ENCODE measurements around the gene RPL13. TPM values are rescaled to one million over a fixed set of nuclear protein-coding genes. Genes with fewer than 3 reads are reported as not detected.
A peak's percentile ranks its signal among the peaks of the same experiment; 100 is the strongest.

RPL13 gene
- total RNA-seq, 4 donors from 2014 or later = 3,190 to 3,814 (median 3,321) TPM

- no peaks in the 10 kb centered on the region for H3K9me3 ChIP-seq
- DNase-seq = no peak
- peaks cover 0 to 23% (median 12%) of the 10 kb centered on the region in 4 donors for H3K36me3 ChIP-seq
- intact Hi-C loops (cut with DNase I; ENCODE audit: low total_unique reads) = no loop called here
- no peaks in the 10 kb centered on the region for H3K27me3 ChIP-seq
- 73% methylated on average over 12 of the region's 12 CpGs; no CpG with 5 or more reads in 1 of the 2 donors for WGBS, 2 donors (ENCODE audit: low coverage in 1 of 2)
- H3K4me3 ChIP-seq = no peak overlapping the region
- TF ChIP-seq POLR2AphosphoS5 (IDR thresholded peaks at IDR 0.05) (no peak), POLR2A (IDR thresholded peaks at IDR 0.05) (no peak)
- TF ChIP-seq, protein P1, sequence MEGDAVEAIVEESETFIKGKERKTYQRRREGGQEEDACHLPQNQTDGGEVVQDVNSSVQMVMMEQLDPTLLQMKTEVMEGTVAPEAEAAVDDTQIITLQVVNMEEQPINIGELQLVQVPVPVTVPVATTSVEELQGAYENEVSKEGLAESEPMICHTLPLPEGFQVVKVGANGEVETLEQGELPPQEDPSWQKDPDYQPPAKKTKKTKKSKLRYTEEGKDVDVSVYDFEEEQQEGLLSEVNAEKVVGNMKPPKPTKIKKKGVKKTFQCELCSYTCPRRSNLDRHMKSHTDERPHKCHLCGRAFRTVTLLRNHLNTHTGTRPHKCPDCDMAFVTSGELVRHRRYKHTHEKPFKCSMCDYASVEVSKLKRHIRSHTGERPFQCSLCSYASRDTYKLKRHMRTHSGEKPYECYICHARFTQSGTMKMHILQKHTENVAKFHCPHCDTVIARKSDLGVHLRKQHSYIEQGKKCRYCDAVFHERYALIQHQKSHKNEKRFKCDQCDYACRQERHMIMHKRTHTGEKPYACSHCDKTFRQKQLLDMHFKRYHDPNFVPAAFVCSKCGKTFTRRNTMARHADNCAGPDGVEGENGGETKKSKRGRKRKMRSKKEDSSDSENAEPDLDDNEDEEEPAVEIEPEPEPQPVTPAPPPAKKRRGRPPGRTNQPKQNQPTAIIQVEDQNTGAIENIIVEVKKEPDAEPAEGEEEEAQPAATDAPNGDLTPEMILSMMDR (IDR thresholded peaks at IDR 0.05) = no peak
- in situ Hi-C loops (cut with MboI; ENCODE audit: low pct_ligation_motif_present in 1 of 4, low pct_unique_long_range_greater_than_20kb in 1 of 4, low sequenced_read_pairs in 3 of 4) = no loop called here
- H3K4me1 ChIP-seq = peaks cover 37 to 66% (median 54%) of the 10 kb centered on the region in 4 donors
- peak overlapping the region in 1 of 4 donors; percentile 99 for H3K27ac ChIP-seq
Measured at GRCh38 chr16:89562939-89563338, 2.5 kb downstream of the RPL13 start.

- WGBS, 2 donors (ENCODE audit: low coverage in 1 of 2) = 48% methylated on average over 12 of the region's 12 CpGs; no CpG with 5 or more reads in 1 of the 2 donors
- Histone ChIP-seq H3K4me1 (peaks cover 37 to 65% (median 52%) of the 10 kb centered on the region in 4 donors), H3K4me3 (no peak overlapping the region)
Measured at GRCh38 chr16:89563639-89564392, 3.3 kb downstream of the RPL13 start.

DNA sequence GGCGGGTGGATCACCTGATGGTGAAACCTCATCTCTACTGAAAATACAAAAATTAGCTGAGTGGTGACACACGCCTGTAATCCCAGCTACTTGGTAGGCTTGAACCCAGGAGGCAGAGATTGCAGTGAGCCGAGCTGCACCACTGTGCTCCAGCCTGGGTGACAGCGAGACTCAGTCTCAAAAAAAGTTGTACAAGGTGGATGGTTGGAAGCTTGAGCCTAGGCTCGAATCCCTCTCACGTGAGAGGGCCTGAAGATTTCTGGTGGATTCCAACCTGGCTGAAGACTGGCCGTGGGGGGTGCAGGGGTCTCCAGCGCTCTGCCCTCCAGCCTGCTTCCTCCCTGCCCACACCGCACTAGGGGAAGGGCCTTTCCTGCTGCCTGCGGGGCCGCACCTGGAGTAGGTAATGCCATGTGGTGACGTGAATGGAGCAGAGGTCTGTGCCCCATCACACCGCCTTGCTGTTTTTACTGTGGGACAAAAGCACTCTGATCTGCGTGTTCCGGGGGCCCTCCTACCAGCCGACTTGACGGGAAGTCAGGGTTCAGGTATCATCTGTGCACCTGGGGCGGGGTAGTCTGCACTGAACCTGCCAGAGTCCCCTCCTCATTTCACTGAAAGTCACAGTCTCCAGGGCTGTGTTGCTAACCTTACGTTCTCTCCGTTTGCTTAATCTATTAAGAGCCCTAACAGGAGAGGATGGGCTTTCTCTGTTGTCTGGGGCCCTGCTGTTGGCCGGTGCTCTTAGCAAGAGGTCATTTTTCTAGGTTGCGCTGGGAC is 4.2 kb downstream of the RPL13 start:
- H3K27me3 ChIP-seq = peaks cover 9% of the 10 kb centered on the region
- H3K4me1 ChIP-seq = peaks cover 30 to 56% (median 46%) of the 10 kb centered on the region in 4 donors
- in situ Hi-C loops (cut with MboI; ENCODE audit: low pct_ligation_motif_present in 1 of 4, low pct_unique_long_range_greater_than_20kb in 1 of 4, low sequenced_read_pairs in 3 of 4) (no loop called here), intact Hi-C loops (cut with DNase I; ENCODE audit: low total_unique reads) (no loop called here)
- peak; percentile 33 for DNase-seq
- no peak overlapping the region for H3K4me3 ChIP-seq
- H3K36me3 ChIP-seq = peaks cover 0 to 23% (median 12%) of the 10 kb centered on the region in 4 donors
- H3K9me3 ChIP-seq = no peaks in the 10 kb centered on the region
- TF ChIP-seq, protein P1 (IDR thresholded peaks at IDR 0.05) = no peak
- peak in 2 of 3 donors; percentile 3 to 12 for TF ChIP-seq POLR2AphosphoS5 (IDR thresholded peaks at IDR 0.05)
- 52% methylated on average over 21 of the region's 22 CpGs; no CpG with 5 or more reads in 1 of the 2 donors for WGBS, 2 donors (ENCODE audit: low coverage in 1 of 2)
- peak overlapping the region in 3 of 4 donors; percentile 5 to 65 (median 49) for H3K27ac ChIP-seq

More at GRCh38 chr16:89563639-89564392, 3.3 kb downstream of the RPL13 start:
- intact Hi-C loops (cut with DNase I; ENCODE audit: low total_unique reads) = no loop called here
- in situ Hi-C loops (cut with MboI; ENCODE audit: low pct_ligation_motif_present in 1 of 4, low pct_unique_long_range_greater_than_20kb in 1 of 4, low sequenced_read_pairs in 3 of 4) = no loop called here
- Histone ChIP-seq H3K36me3 (peaks cover 0 to 23% (median 12%) of the 10 kb centered on the region in 4 donors), H3K9me3 (no peaks in the 10 kb centered on the region), H3K27me3 (peaks cover under 1% of the 10 kb centered on the region), H3K27ac (peak overlapping the region in 1 of 4 donors; percentile 65)
- DNase-seq = no peak
- TF ChIP-seq, protein P1 (IDR thresholded peaks at IDR 0.05) = no peak
- no peak for TF ChIP-seq EP300 (IDR thresholded peaks at IDR 0.05; ENCODE audit: low read depth)
- TF ChIP-seq POLR2AphosphoS5 (IDR thresholded peaks at IDR 0.05) = no peak
- TF ChIP-seq POLR2A (IDR thresholded peaks at IDR 0.05) = no peak

DNA sequence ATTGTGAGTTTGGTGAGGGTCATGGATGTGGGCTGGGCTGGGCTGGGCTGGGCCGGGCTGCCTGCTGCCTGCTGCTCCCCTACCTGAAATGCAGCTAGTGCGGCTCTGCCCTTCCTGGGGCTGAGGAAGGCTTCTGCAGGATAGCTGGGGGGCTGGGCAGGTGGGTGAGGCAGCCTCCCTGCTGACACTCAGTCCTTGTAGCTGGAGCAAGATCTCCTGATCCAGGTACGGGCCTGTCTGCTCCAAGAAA is 4.7 kb downstream of the RPL13 start:
- intact Hi-C loops (cut with DNase I; ENCODE audit: low total_unique reads) (no loop called here), in situ Hi-C loops (cut with MboI; ENCODE audit: low pct_ligation_motif_present in 1 of 4, low pct_unique_long_range_greater_than_20kb in 1 of 4, low sequenced_read_pairs in 3 of 4) (no loop called here)
- Histone ChIP-seq H3K27me3 (peaks cover 14% of the 10 kb centered on the region), H3K36me3 (peaks cover 0 to 23% (median 12%) of the 10 kb centered on the region in 4 donors), H3K27ac (peak overlapping the region; percentile 19 to 65 (median 39)), H3K4me1 (peaks cover 29 to 53% (median 44%) of the 10 kb centered on the region in 4 donors), H3K9me3 (no peaks in the 10 kb centered on the region), H3K4me3 (no peak overlapping the region)
- DNase-seq = peak; percentile 60
- TF ChIP-seq POLR2AphosphoS5 (IDR thresholded peaks at IDR 0.05) = no peak
- no peak for TF ChIP-seq POLR2A (IDR thresholded peaks at IDR 0.05)
- no peak for TF ChIP-seq EP300 (IDR thresholded peaks at IDR 0.05; ENCODE audit: low read depth)
- TF ChIP-seq, protein P1 (IDR thresholded peaks at IDR 0.05) = no peak
- WGBS, 2 donors (ENCODE audit: low coverage in 1 of 2) = 14% methylated on average over 1 of the region's 3 CpGs; no CpG with 5 or more reads in 1 of the 2 donors
